ENCODE results near the gene RGS1.

DNA sequence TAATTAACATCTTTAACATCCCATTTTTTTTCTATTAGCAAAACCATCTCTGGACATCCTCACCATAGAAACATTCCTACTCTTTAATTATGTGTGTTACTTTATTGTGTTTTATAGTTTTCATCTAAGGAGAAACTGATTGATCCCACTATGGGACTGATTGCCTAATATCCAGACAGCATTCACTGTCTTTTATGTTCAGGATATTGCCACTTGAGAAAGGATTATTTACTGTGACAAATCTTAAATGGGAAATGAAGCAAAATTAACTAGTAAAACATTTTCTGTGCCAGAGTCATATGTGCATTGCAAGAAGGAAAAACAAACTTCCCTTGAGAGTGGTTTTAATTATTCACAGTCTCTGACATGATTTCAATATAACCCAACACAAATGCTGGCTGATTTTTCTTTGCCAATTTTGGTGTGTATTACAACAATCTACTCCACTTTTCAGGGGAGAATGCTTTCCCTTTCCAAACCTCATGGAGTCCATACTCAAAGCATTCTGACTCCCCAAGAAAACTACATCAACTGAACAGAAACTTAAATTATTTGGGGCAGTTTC is 44.6 kb downstream of the RGS1 start:
- TF ChIP-seq GATA2 (IDR thresholded peaks at IDR 0.05; ENCODE audit: low read depth, low read length) (no peak), GATA3 (IDR thresholded peaks at IDR 0.05; ENCODE audit: low read depth, low read length) (no peak)

All from SH-SY5Y (cell line).